Stomach (tissue), 9 donors: Measurements from ENCODE around the gene DNER. TPM values are rescaled to one million over a fixed set of nuclear protein-coding genes. Genes with fewer than 3 reads are reported as not detected.

Source experiments
- DNase-seq, 2 donors: peaks; one replicate each; pipeline versions ENCODE4 v3.0.0 to v3.0.0-alpha.2; 2013 to 2019
- H3K27ac ChIP-seq, 5 donors: fragments of 200-600 bp in 4 of 5; sonication (generic) in 4 of 5; one replicate each; pipeline ENCODE4 v1.5.1; 2013 to 2019; ENCODE audit warnings: mild to moderate bottlenecking in 1 of 5, moderate library complexity in 1 of 5
- H3K27me3 ChIP-seq, 3 donors: fragments of 200-600 bp; sonication (generic); one replicate each; pipeline ENCODE4 v1.5.1; 2017 to 2019; ENCODE audit warnings: mixed run types in 1 of 3
- H3K36me3 ChIP-seq, 4 donors: fragments of 200-600 bp; sonication (generic); 1 replicate in 3 of 4; 2 replicates in 1 of 4; pipeline ENCODE4 v1.5.1; 2016 to 2019
- H3K4me1 ChIP-seq, 4 donors: fragments of 200-600 bp; sonication (generic); one replicate each; pipeline ENCODE4 v1.5.1; 2016 to 2019
- H3K4me3 ChIP-seq, 4 donors: fragments of 200-600 bp; sonication (generic) in 3 of 4; one replicate each; pipeline ENCODE4 v1.5.1; 2016 to 2019; ENCODE audit warnings: mild to moderate bottlenecking in 1 of 4
- H3K9me3 ChIP-seq, 4 donors: fragments of 200-600 bp; sonication (generic); one replicate each; pipeline ENCODE4 v1.5.1; 2016 to 2019
- CTCF ChIP-seq, 7 experiments: fragments of 450-650 bp in 4 of 7; fragments of 200-600 bp in 3 of 7; sonication (generic) in 3 of 7; IDR thresholded peaks; one replicate each; pipeline ENCODE4 v1.5.1; 2016 to 2019; ENCODE audit warnings: antibody characterized with exemption in 7 of 7, control low read depth in 2 of 7, mild to moderate bottlenecking in 1 of 7
- EP300 ChIP-seq: sonication (generic); formaldehyde crosslinking; IDR thresholded peaks from one replicate; pipeline ENCODE4 v1.6.1; 2017; ENCODE audit warnings: antibody characterized with exemption
- POLR2A ChIP-seq, 4 donors: fragments of 450-650 bp; IDR thresholded peaks; one replicate each; pipeline ENCODE4 v1.6.1; 2016; ENCODE audit warnings: antibody characterized with exemption in 4 of 4, control low read depth in 2 of 4, mild to moderate bottlenecking in 1 of 4, moderate library complexity in 1 of 4
- POLR2AphosphoS5 ChIP-seq, 3 donors: sonication (generic); formaldehyde crosslinking; IDR thresholded peaks; one replicate each; pipeline ENCODE4 v1.6.1; 2016; ENCODE audit warnings: antibody characterized with exemption in 3 of 3
- WGBS, 5 donors: extraction: QIAGEN DNeasy Blood & Tissue Kit in 3 of 5; methylation state at CpG; one replicate each; pipeline versions ENCODE4 v1.1.5 to v1.1.7; 2013 to 2018; 5-methylcytosine and 5-hydroxymethylcytosine counted together
- intact Hi-C: fragments of 100-400 bp; cut with DNase I; formaldehyde crosslinking; loops from one replicate; pipeline ENCODE4 v1.15.1; 2023; ENCODE audit warnings: low total_unique reads
- polyA plus RNA-seq, 3 donors: library from polyadenylated mRNA; stranded (reverse); fragments of 200-250 nt; gene quantifications; one replicate each; pipeline ENCODE4 v1.2.3, GENCODE V29; 2013
- total RNA-seq, 5 donors: library from RNA; depleted of rRNA; stranded (reverse); fragments of >200 nt; gene quantifications; one replicate each; pipeline versions ENCODE4 v1.1.0 to v1.2.3, GENCODE V29; 2014 to 2016
- donor health status: healthy with polysubstance abuse.
- donor health status: Bipolar disorder and iron deficiency.
- donor health status: healthy.

The DNER gene
- total and polyA plus RNA-seq, 8 donors = 1.6 to 10.6 (median 4.9) TPM

GRCh38 chr2:229673676-229674075, 40.7 kb downstream of the DNER start:
- no peaks in the 10 kb centered on the region for H3K36me3 ChIP-seq
- peaks cover 0 to 51% (median 3%) of the 10 kb centered on the region in 3 donors for H3K27me3 ChIP-seq
- H3K27ac ChIP-seq = no peak overlapping the region
- no peak overlapping the region for H3K4me3 ChIP-seq
- no peaks in the 10 kb centered on the region for H3K4me1 ChIP-seq
- intact Hi-C loops = no loop called here
- no peaks in the 10 kb centered on the region for H3K9me3 ChIP-seq
- DNase-seq = no peak
- no peak for TF ChIP-seq CTCF (IDR thresholded peaks at IDR 0.05)
- TF ChIP-seq POLR2AphosphoS5 (IDR thresholded peaks at IDR 0.05) = no peak
- TF ChIP-seq EP300 = no peak
- TF ChIP-seq POLR2A (IDR thresholded peaks at IDR 0.05) = no peak
- WGBS, 5 donors = 75 to 83% (median 82%) methylated on average over 5 of the region's 5 CpGs

- no peaks in the 10 kb centered on the region for H3K9me3 ChIP-seq
- no peak overlapping the region for H3K27ac ChIP-seq
- H3K27me3 ChIP-seq = peaks cover 0 to 46% (median 3%) of the 10 kb centered on the region in 3 donors
- H3K4me1 ChIP-seq = no peaks in the 10 kb centered on the region
- no peak for DNase-seq
- 60 to 71% (median 62%) methylated on average over 8 of the region's 8 CpGs for WGBS, 5 donors
- H3K4me3 ChIP-seq = no peak overlapping the region
- H3K36me3 ChIP-seq = no peaks in the 10 kb centered on the region
- intact Hi-C loops = no loop called here
- TF ChIP-seq EP300 = no peak
- TF ChIP-seq POLR2AphosphoS5 (IDR thresholded peaks at IDR 0.05) = no peak
- TF ChIP-seq POLR2A (IDR thresholded peaks at IDR 0.05) = no peak
- TF ChIP-seq CTCF (IDR thresholded peaks at IDR 0.05) = no peak
Observed at GRCh38 chr2:229672021-229672420, 42.3 kb downstream of the DNER start.

DNA sequence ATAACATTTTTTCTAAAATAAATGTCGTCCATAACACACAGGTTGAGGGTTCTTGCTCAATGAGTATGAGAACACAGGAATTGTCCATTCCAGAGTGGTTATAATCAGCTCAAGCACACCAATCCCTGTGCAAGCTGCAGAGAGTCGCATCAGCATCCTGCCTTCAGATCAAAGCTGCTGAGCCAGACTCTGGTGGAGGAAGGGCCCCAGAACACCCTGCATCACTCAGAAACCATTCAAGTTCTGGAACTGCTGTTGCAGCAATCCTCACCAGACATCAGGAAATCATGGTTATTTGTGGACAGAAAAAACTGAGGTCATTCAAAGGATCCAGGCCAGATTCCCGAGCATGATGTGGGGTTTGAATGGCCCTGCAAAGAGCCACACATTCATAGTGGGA, 44.5 kb downstream of the DNER start:
- Histone ChIP-seq H3K36me3 (no peaks in the 10 kb centered on the region), H3K4me1 (no peaks in the 10 kb centered on the region), H3K9me3 (no peaks in the 10 kb centered on the region), H3K4me3 (no peak overlapping the region), H3K27me3 (peaks cover 0 to 29% (median 3%) of the 10 kb centered on the region in 3 donors), H3K27ac (no peak overlapping the region)
- intact Hi-C loops = no loop called here
- whole genome bisulfite sequencing, 5 donors = 51 to 88% (median 64%) methylated on average over 2 to 3 of the region's 3 CpGs
- no peak for DNase-seq
- TF ChIP-seq CTCF (IDR thresholded peaks at IDR 0.05) = no peak
- TF ChIP-seq POLR2A (IDR thresholded peaks at IDR 0.05) = no peak
- TF ChIP-seq POLR2AphosphoS5 (IDR thresholded peaks at IDR 0.05) = no peak
- TF ChIP-seq EP300 = no peak

GRCh38 chr2:229666811-229667210, 47.5 kb downstream of the DNER start:
- no peak overlapping the region for H3K4me3 ChIP-seq
- no peak overlapping the region for H3K27ac ChIP-seq
- intact Hi-C loops = no loop called here
- TF ChIP-seq POLR2AphosphoS5 (IDR thresholded peaks at IDR 0.05) (no peak), CTCF (IDR thresholded peaks at IDR 0.05) (no peak), EP300 (no peak), POLR2A (IDR thresholded peaks at IDR 0.05) (no peak)
- H3K9me3 ChIP-seq = no peaks in the 10 kb centered on the region
- no peaks in the 10 kb centered on the region for H3K4me1 ChIP-seq
- no peaks in the 10 kb centered on the region for H3K36me3 ChIP-seq
- peaks cover 0 to 8% (median 0%) of the 10 kb centered on the region in 3 donors for H3K27me3 ChIP-seq
- 84 to 94% (median 89%) methylated on average over 3 of the region's 3 CpGs for WGBS, 5 donors
- DNase-seq = no peak
